SW480 (cell line): ENCODE measurements around the gene PLIN1.

Source experiments
- DNase-seq: peaks from one replicate; pipeline ENCODE4 v3.0.0-alpha.2; 2016; ENCODE audit warnings: low spot score

Gene PLIN1

GRCh38 chr15:89652131-89652530 lies 27.0 kb downstream of the PLIN1 start:
- DNase-seq = no peak

GRCh38 chr15:89649716-89650115 lies 29.5 kb downstream of the PLIN1 start:
- DNase-seq = no peak

- DNase-seq = no peak
Observed at GRCh38 chr15:89649013-89649625, 30.0 kb downstream of the PLIN1 start.

- DNase-seq = no peak
Observed at GRCh38 chr15:89648106-89649012, 30.8 kb downstream of the PLIN1 start.

- peak; percentile 46 for DNase-seq
Observed at GRCh38 chr15:89647191-89647851, 31.8 kb downstream of the PLIN1 start.

GRCh38 chr15:89646416-89647141 lies 32.6 kb downstream of the PLIN1 start:
- DNase-seq = no peak

GRCh38 chr15:89645680-89646079 lies 33.5 kb downstream of the PLIN1 start:
- no peak for DNase-seq

GRCh38 chr15:89642106-89642505 lies 37.1 kb downstream of the PLIN1 start:
- DNase-seq = no peak

- no peak for DNase-seq
Observed at GRCh38 chr15:89641053-89641452, 38.1 kb downstream of the PLIN1 start.

GRCh38 chr15:89640245-89640644 lies 38.9 kb downstream of the PLIN1 start:
- DNase-seq = no peak

GRCh38 chr15:89633585-89633984 lies 45.6 kb downstream of the PLIN1 start:
- DNase-seq = no peak

GRCh38 chr15:89632563-89633430 lies 46.4 kb downstream of the PLIN1 start:
- DNase-seq = no peak

- no peak for DNase-seq
Observed at GRCh38 chr15:89631902-89632264, 47.3 kb downstream of the PLIN1 start.

GRCh38 chr15:89630974-89631901 lies 47.9 kb downstream of the PLIN1 start:
- no peak for DNase-seq

- DNase-seq = no peak
Observed at GRCh38 chr15:89630260-89630659, 48.9 kb downstream of the PLIN1 start.

- DNase-seq = no peak
Observed at GRCh38 chr15:89629829-89630228, 49.3 kb downstream of the PLIN1 start.

GRCh38 chr15:89628806-89629715 lies 50.1 kb downstream of the PLIN1 start:
- no peak for DNase-seq

GRCh38 chr15:89628301-89628700 lies 50.9 kb downstream of the PLIN1 start:
- DNase-seq = no peak
